ENCODE measurements around the gene JAML.

- TF ChIP-seq CTCF (IDR thresholded peaks at IDR 0.05; ENCODE audit: low read length) (no peak), EZH2 (IDR thresholded peaks at IDR 0.05; ENCODE audit: borderline replicate concordance, low read length) (no peak)
Observed at GRCh38 chr11:118149493-118149892, 75.3 kb downstream of the JAML start.

Measured in OCI-LY1 (cell line).